Osteocyte (in vitro differentiated cells): ENCODE results near the gene TXNDC15. TPM values are rescaled to one million over a fixed set of nuclear protein-coding genes. Genes with fewer than 3 reads are reported as not detected.
"Not testable (repeated sequence)": the region's sequence is repeated elsewhere in the genome, so short reads cannot be mapped to it uniquely, and the experiment has no call there.

ENCODE experiments used
- DNase-seq: peaks from one replicate; pipeline ENCODE4 v3.0.0; 2021; ENCODE audit warnings: mixed read lengths; ENCODE audit not compliant: unreplicated experiment; ENCODE audit errors: extremely low spot score
- H3K27ac Mint-ChIP-seq: one replicate; pipeline ENCODE4 v1.8.0; 2021; ENCODE audit warnings: mild to moderate bottlenecking, mixed read lengths; ENCODE audit not compliant: unreplicated experiment
- H3K27me3 Mint-ChIP-seq: one replicate; pipeline ENCODE4 v1.8.0; 2021; ENCODE audit warnings: mixed read lengths; ENCODE audit not compliant: unreplicated experiment
- H3K36me3 Mint-ChIP-seq: one replicate; pipeline ENCODE4 v1.8.0; 2021; ENCODE audit warnings: mixed read lengths; ENCODE audit not compliant: unreplicated experiment
- H3K4me1 Mint-ChIP-seq: one replicate; pipeline ENCODE4 v1.8.0; 2021; ENCODE audit warnings: mixed read lengths; ENCODE audit not compliant: unreplicated experiment
- H3K4me3 Mint-ChIP-seq: one replicate; pipeline ENCODE4 v1.8.0; 2021; ENCODE audit warnings: mild to moderate bottlenecking, moderate library complexity, mixed read lengths; ENCODE audit not compliant: unreplicated experiment
- H3K9me3 Mint-ChIP-seq: one replicate; pipeline ENCODE4 v1.8.0; 2021; ENCODE audit warnings: mixed read lengths; ENCODE audit not compliant: unreplicated experiment
- total RNA-seq: library from RNA; stranded (reverse); gene quantifications from 2 replicates; pipeline ENCODE4 v1.2.1, GENCODE V29; 2021
- TF ChIP-seq, protein P1 (sequence below): fragments of 200-600 bp; sonication (generic); IDR thresholded peaks from 2 replicates; pipeline ENCODE4 v1.5.0; 2021; ENCODE audit warnings: antibody characterized with exemption, mild to moderate bottlenecking, moderate library complexity

The TXNDC15 gene
- total RNA-seq, 1 donor from 2014 or later, result 68.2 TPM

DNA sequence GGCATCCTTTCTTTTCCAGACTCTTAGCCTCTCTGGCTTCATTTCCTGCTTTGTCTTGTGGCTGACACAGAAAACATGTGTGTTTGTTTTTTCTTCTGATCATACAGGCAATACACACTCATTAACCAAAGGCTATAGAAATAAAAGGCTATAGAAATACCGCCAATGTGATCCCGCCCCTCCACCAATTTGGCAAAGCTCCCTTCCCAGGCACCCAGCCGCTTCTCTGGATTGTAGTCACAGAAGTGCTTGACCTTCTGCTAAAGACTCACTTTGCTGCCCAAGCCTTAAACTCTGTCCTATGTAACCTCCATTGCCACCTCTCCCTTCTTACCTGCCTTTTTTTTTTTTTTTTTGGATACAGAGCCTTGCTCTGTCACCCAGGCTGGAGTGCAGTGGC is 5.3 kb downstream of the TXNDC15 start:
- TF ChIP-seq, protein P1, sequence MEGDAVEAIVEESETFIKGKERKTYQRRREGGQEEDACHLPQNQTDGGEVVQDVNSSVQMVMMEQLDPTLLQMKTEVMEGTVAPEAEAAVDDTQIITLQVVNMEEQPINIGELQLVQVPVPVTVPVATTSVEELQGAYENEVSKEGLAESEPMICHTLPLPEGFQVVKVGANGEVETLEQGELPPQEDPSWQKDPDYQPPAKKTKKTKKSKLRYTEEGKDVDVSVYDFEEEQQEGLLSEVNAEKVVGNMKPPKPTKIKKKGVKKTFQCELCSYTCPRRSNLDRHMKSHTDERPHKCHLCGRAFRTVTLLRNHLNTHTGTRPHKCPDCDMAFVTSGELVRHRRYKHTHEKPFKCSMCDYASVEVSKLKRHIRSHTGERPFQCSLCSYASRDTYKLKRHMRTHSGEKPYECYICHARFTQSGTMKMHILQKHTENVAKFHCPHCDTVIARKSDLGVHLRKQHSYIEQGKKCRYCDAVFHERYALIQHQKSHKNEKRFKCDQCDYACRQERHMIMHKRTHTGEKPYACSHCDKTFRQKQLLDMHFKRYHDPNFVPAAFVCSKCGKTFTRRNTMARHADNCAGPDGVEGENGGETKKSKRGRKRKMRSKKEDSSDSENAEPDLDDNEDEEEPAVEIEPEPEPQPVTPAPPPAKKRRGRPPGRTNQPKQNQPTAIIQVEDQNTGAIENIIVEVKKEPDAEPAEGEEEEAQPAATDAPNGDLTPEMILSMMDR, result no peak
- Mint-ChIP-seq H3K36me3 (peaks cover 7% of the 10 kb centered on the region), H3K4me3 (no peak overlapping the region)

GRCh38 chr5:134880937-134881336 is 6.8 kb downstream of the TXNDC15 start:
- not testable (repeated sequence) for DNase-seq, H3K27ac Mint-ChIP-seq
- peaks cover 16% of the 10 kb centered on the region for H3K4me1 Mint-ChIP-seq

More for the DNA sequence above, 5.3 kb downstream of the TXNDC15 start:
- DNase-seq, result peak; percentile 44
- Mint-ChIP-seq H3K27me3 (no peaks in the 10 kb centered on the region), H3K9me3 (no peaks in the 10 kb centered on the region), H3K4me1 (peaks cover 25% of the 10 kb centered on the region), H3K27ac (no peak overlapping the region)

GRCh38 chr5:134881711-134882110 is 7.5 kb downstream of the TXNDC15 start:
- H3K27me3 Mint-ChIP-seq, H3K4me1 Mint-ChIP-seq, H3K4me3 Mint-ChIP-seq: not testable (repeated sequence)

More at GRCh38 chr5:134880937-134881336, 6.8 kb downstream of the TXNDC15 start:
- not testable (repeated sequence) for H3K36me3 Mint-ChIP-seq, H3K4me3 Mint-ChIP-seq, H3K27me3 Mint-ChIP-seq, H3K9me3 Mint-ChIP-seq

GRCh38 chr5:134887593-134888159 is 13.5 kb downstream of the TXNDC15 start:
- peaks cover 5% of the 10 kb centered on the region for H3K9me3 Mint-ChIP-seq
- peaks cover 27% of the 10 kb centered on the region for H3K36me3 Mint-ChIP-seq
- H3K4me1 Mint-ChIP-seq, result no peaks in the 10 kb centered on the region
- no peak overlapping the region for H3K27ac Mint-ChIP-seq
- no peak for DNase-seq
- H3K27me3 Mint-ChIP-seq, result no peaks in the 10 kb centered on the region
- no peak overlapping the region for H3K4me3 Mint-ChIP-seq
- TF ChIP-seq, protein P1, result no peak

More at GRCh38 chr5:134881711-134882110, 7.5 kb downstream of the TXNDC15 start:
- H3K36me3 Mint-ChIP-seq, DNase-seq, H3K27ac Mint-ChIP-seq, H3K9me3 Mint-ChIP-seq: not testable (repeated sequence)

- TF ChIP-seq, protein P1, result no peak
- no peak for DNase-seq
- Mint-ChIP-seq H3K9me3 (peaks cover 5% of the 10 kb centered on the region), H3K27me3 (no peaks in the 10 kb centered on the region), H3K36me3 (peaks cover 30% of the 10 kb centered on the region), H3K27ac (no peak overlapping the region), H3K4me3 (no peak overlapping the region), H3K4me1 (no peaks in the 10 kb centered on the region)
Measured at GRCh38 chr5:134889335-134889734, 15.2 kb downstream of the TXNDC15 start.

DNA sequence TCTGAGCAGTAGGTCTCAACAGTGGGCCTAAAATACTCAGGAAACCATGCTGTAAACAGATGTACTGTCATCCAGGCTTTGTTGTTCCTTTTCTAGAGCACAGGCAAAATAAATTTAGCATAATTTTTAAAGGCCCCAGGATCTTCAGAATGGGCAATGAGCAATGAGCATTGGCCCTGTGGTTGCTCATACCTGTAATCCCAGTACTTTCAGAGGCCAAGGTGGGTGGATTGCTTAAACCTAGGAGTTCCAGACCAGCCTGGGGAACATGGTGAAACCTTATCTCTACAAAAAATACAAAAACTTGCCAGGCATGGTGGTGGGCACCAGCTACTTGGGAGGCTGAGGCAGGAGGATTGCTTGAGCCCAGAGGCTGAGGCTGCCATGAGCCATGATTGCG is 17.3 kb downstream of the TXNDC15 start:
- peaks cover 33% of the 10 kb centered on the region for H3K36me3 Mint-ChIP-seq
- H3K27ac Mint-ChIP-seq, result no peak overlapping the region
- no peak overlapping the region for H3K4me3 Mint-ChIP-seq
- H3K9me3 Mint-ChIP-seq, result peaks cover 5% of the 10 kb centered on the region
- no peaks in the 10 kb centered on the region for H3K4me1 Mint-ChIP-seq
- no peaks in the 10 kb centered on the region for H3K27me3 Mint-ChIP-seq
- TF ChIP-seq, protein P1, result no peak
- no peak for DNase-seq
